Stomach (tissue), 9 donors: ENCODE data around the gene BPIFB3. TPM values are rescaled to one million over a fixed set of nuclear protein-coding genes. Genes with fewer than 3 reads are reported as not detected.

Experiments used
- DNase-seq, 2 donors: peaks; one replicate each; pipeline versions ENCODE4 v3.0.0 to v3.0.0-alpha.2; 2013 to 2019
- H3K27ac ChIP-seq, 5 donors: fragments of 200-600 bp in 4 of 5; sonication (generic) in 4 of 5; one replicate each; pipeline ENCODE4 v1.5.1; 2013 to 2019; ENCODE audit warnings: mild to moderate bottlenecking in 1 of 5, moderate library complexity in 1 of 5
- H3K27me3 ChIP-seq, 3 donors: fragments of 200-600 bp; sonication (generic); one replicate each; pipeline ENCODE4 v1.5.1; 2017 to 2019; ENCODE audit warnings: mixed run types in 1 of 3
- H3K36me3 ChIP-seq, 4 donors: fragments of 200-600 bp; sonication (generic); 1 replicate in 3 of 4; 2 replicates in 1 of 4; pipeline ENCODE4 v1.5.1; 2016 to 2019
- H3K4me1 ChIP-seq, 4 donors: fragments of 200-600 bp; sonication (generic); one replicate each; pipeline ENCODE4 v1.5.1; 2016 to 2019
- H3K4me3 ChIP-seq, 4 donors: fragments of 200-600 bp; sonication (generic) in 3 of 4; one replicate each; pipeline ENCODE4 v1.5.1; 2016 to 2019; ENCODE audit warnings: mild to moderate bottlenecking in 1 of 4
- H3K9me3 ChIP-seq, 4 donors: fragments of 200-600 bp; sonication (generic); one replicate each; pipeline ENCODE4 v1.5.1; 2016 to 2019
- CTCF ChIP-seq, 7 experiments: fragments of 450-650 bp in 4 of 7; fragments of 200-600 bp in 3 of 7; sonication (generic) in 3 of 7; IDR thresholded peaks; one replicate each; pipeline ENCODE4 v1.5.1; 2016 to 2019; ENCODE audit warnings: antibody characterized with exemption in 7 of 7, control low read depth in 2 of 7, mild to moderate bottlenecking in 1 of 7
- EP300 ChIP-seq: sonication (generic); formaldehyde crosslinking; IDR thresholded peaks from one replicate; pipeline ENCODE4 v1.6.1; 2017; ENCODE audit warnings: antibody characterized with exemption
- POLR2A ChIP-seq, 4 donors: fragments of 450-650 bp; IDR thresholded peaks; one replicate each; pipeline ENCODE4 v1.6.1; 2016; ENCODE audit warnings: antibody characterized with exemption in 4 of 4, control low read depth in 2 of 4, mild to moderate bottlenecking in 1 of 4, moderate library complexity in 1 of 4
- POLR2AphosphoS5 ChIP-seq, 3 donors: sonication (generic); formaldehyde crosslinking; IDR thresholded peaks; one replicate each; pipeline ENCODE4 v1.6.1; 2016; ENCODE audit warnings: antibody characterized with exemption in 3 of 3
- WGBS, 5 donors: extraction: QIAGEN DNeasy Blood & Tissue Kit in 3 of 5; methylation state at CpG; one replicate each; pipeline versions ENCODE4 v1.1.5 to v1.1.7; 2013 to 2018; 5-methylcytosine and 5-hydroxymethylcytosine counted together
- intact Hi-C: fragments of 100-400 bp; cut with DNase I; formaldehyde crosslinking; loops from one replicate; pipeline ENCODE4 v1.15.1; 2023; ENCODE audit warnings: low total_unique reads
- polyA plus RNA-seq, 3 donors: library from polyadenylated mRNA; stranded (reverse); fragments of 200-250 nt; gene quantifications; one replicate each; pipeline ENCODE4 v1.2.3, GENCODE V29; 2013
- total RNA-seq, 5 donors: library from RNA; depleted of rRNA; stranded (reverse); fragments of >200 nt; gene quantifications; one replicate each; pipeline versions ENCODE4 v1.1.0 to v1.2.3, GENCODE V29; 2014 to 2016
- donor health status: healthy with polysubstance abuse.
- donor health status: Bipolar disorder and iron deficiency.
- donor health status: healthy.

The BPIFB3 gene
- total and polyA plus RNA-seq, 8 donors: not detected

DNA sequence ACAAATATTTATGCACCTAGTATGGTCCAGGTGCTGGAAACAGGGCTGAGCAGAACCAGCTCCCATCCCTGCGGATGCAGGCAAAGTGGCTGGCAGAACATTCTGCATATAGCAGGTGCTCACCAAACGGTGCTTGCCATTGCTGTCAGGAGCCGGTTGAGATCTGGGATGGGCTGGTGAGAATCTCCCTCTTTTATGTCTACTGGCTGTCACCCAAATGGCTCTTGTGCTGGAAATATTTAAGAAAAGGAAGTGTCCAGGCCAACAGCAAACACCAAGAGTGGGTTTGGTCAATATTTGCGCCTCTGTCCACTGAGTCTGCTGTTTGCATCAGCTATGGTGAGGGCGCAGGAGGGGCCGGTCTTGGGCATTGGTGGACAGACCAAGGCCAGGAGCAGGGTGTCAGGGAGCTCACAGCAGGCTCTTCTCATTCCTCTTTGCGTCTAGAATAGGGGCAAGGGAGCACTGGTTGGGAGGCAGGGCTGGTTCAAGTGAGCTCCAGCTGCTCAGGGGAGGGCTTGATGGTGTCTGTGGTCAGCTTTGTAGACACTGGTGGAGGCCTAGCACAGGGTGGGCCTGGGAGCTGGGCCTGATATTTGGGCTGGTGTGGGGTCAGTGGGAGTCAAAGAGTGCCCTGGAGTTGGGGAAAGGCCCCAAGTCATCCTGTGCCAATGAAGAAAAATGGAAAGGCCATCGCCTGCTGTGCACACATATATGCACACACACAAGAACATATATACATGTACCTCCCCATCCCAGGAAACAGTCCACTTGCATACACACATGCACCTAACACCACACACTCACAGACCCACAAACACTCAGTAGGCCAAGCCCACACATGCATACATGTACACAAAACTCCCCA, 47.6 kb upstream of the BPIFB3 start:
- Histone ChIP-seq H3K27ac (no peak overlapping the region), H3K4me1 (peaks cover 0 to 4% (median 0%) of the 10 kb centered on the region in 4 donors), H3K9me3 (peaks cover 0 to 7% (median 0%) of the 10 kb centered on the region in 4 donors), H3K27me3 (peaks cover 0 to 3% (median 0%) of the 10 kb centered on the region in 3 donors), H3K4me3 (no peak overlapping the region), H3K36me3 (no peaks in the 10 kb centered on the region)
- intact Hi-C loops: no loop called here
- WGBS, 5 donors: 57 to 77% (median 73%) methylated on average over 8 of the region's 8 CpGs
- DNase-seq: no peak
- no peak for TF ChIP-seq POLR2A (IDR thresholded peaks at IDR 0.05)
- TF ChIP-seq CTCF (IDR thresholded peaks at IDR 0.05): no peak
- no peak for TF ChIP-seq POLR2AphosphoS5 (IDR thresholded peaks at IDR 0.05)
- no peak for TF ChIP-seq EP300

DNA sequence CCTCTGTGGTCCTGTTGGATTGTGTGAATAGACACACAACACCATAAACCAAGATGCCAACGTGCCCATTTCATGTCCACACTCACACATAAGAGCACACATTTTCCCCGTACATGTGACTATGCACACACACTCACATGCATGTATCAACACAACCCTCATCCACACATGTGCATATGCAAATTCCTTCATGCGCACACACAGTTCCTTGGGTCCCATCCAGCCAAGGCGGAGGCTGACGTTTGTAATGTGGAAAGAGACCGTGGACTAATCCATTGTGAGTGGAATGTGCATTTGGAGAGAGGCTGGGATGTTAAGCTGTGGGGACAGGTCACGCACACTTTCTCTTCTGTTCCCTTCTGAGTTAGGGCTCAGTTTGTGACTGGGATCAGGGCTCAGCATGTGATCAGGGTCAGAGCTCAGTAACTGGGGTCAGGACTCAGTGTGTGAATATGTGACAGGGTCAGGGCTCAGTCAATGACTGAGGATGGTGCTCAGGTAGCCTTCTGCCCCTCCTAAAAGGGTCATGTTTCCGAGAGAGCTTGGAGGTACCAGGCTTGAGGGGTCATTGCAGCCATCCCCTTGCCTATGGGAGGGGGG, 46.8 kb upstream of the BPIFB3 start:
- TF ChIP-seq POLR2A (IDR thresholded peaks at IDR 0.05): no peak
- no peak for TF ChIP-seq CTCF (IDR thresholded peaks at IDR 0.05)
- no peak for TF ChIP-seq EP300
- TF ChIP-seq POLR2AphosphoS5 (IDR thresholded peaks at IDR 0.05): no peak
- Histone ChIP-seq H3K4me1 (peaks cover 0 to 4% (median 0%) of the 10 kb centered on the region in 4 donors), H3K4me3 (no peak overlapping the region), H3K27ac (no peak overlapping the region), H3K9me3 (peaks cover 0 to 7% (median 0%) of the 10 kb centered on the region in 4 donors), H3K27me3 (peaks cover 0 to 4% (median 0%) of the 10 kb centered on the region in 3 donors), H3K36me3 (no peaks in the 10 kb centered on the region)
- 80 to 86% (median 84%) methylated on average over 7 to 8 of the region's 8 CpGs for WGBS, 5 donors
- intact Hi-C loops: no loop called here
- DNase-seq: no peak

- peaks cover 0 to 8% (median 0%) of the 10 kb centered on the region in 3 donors for H3K27me3 ChIP-seq
- intact Hi-C loops: no loop called here
- H3K36me3 ChIP-seq: no peaks in the 10 kb centered on the region
- TF ChIP-seq POLR2A (IDR thresholded peaks at IDR 0.05): no peak
- no peak for TF ChIP-seq CTCF (IDR thresholded peaks at IDR 0.05)
- 71 to 86% (median 76%) methylated on average over 9 to 11 of the region's 11 CpGs for WGBS, 5 donors
- no peak within 1 kb of the TSS for H3K4me3 ChIP-seq
- H3K4me1 ChIP-seq: peaks cover 0 to 4% (median 0%) of the 10 kb centered on the region in 4 donors
- DNase-seq: no peak
- H3K27ac ChIP-seq: no peak within 1 kb of the TSS
- H3K9me3 ChIP-seq: peaks cover 0 to 7% (median 0%) of the 10 kb centered on the region in 4 donors
Measured at GRCh38 chr20:33007376-33008335, 46.0 kb upstream of the BPIFB3 start, which contains the start of gene BPIFB2. BPIFB2 (plus strand) TSS chr20:33007704; CDS start chr20:33008575, 871 bp downstream.
